Neural crest cell (in vitro differentiated cells): ENCODE measurements around the gene PROK1. TPM values are rescaled to one million over a fixed set of nuclear protein-coding genes. Genes with fewer than 3 reads are reported as not detected.

Source experiments
- DNase-seq: peaks from one replicate; pipeline ENCODE4 v3.0.0; 2021; ENCODE audit warnings: low read depth, mixed read lengths, low spot score
- H3K27ac Mint-ChIP-seq: one replicate; pipeline ENCODE4 v1.8.0; 2021; ENCODE audit warnings: mild to moderate bottlenecking, mixed read lengths; ENCODE audit not compliant: unreplicated experiment
- H3K27me3 Mint-ChIP-seq: 2 replicates; pipeline ENCODE4 v1.8.0; 2021; ENCODE audit warnings: low read depth, mild to moderate bottlenecking, mixed read lengths
- H3K36me3 Mint-ChIP-seq: 2 replicates; pipeline ENCODE4 v1.8.0; 2021; ENCODE audit warnings: low read depth, mild to moderate bottlenecking, mixed read lengths
- H3K4me1 Mint-ChIP-seq: 2 replicates; pipeline ENCODE4 v1.8.0; 2021; ENCODE audit warnings: mixed read lengths
- H3K4me3 Mint-ChIP-seq: one replicate; pipeline ENCODE4 v1.8.0; 2021; ENCODE audit warnings: mild to moderate bottlenecking, mixed read lengths
- H3K9me3 Mint-ChIP-seq: 2 replicates; pipeline ENCODE4 v1.8.0; 2021; ENCODE audit warnings: mixed read lengths
- CTCF ChIP-seq: fragments of 200-600 bp; sonication (generic); conservative IDR thresholded peaks from 2 replicates; pipeline ENCODE4 v1.5.0; 2021; ENCODE audit warnings: antibody characterized with exemption, mild to moderate bottlenecking
- total RNA-seq: library from RNA; stranded (reverse); gene quantifications from 2 replicates; pipeline ENCODE4 v1.2.1, GENCODE V29; 2021

Gene PROK1
- total RNA-seq, 1 donor from 2014 or later, result not detected

- Mint-ChIP-seq H3K36me3 (no peaks in the 10 kb centered on the region), H3K4me3 (no peak overlapping the region), H3K9me3 (no peaks in the 10 kb centered on the region), H3K27ac (no peak overlapping the region), H3K4me1 (no peaks in the 10 kb centered on the region), H3K27me3 (peaks cover 4% of the 10 kb centered on the region)
- no peak for TF ChIP-seq CTCF
- DNase-seq, result no peak
These were observed 29.8 kb upstream of the PROK1 start for GRCh38 chr1:110420874-110421793.

- Mint-ChIP-seq H3K9me3 (no peaks in the 10 kb centered on the region), H3K4me1 (no peaks in the 10 kb centered on the region), H3K27ac (no peak overlapping the region), H3K36me3 (no peaks in the 10 kb centered on the region), H3K27me3 (peaks cover 7% of the 10 kb centered on the region), H3K4me3 (no peak overlapping the region)
- no peak for TF ChIP-seq CTCF
- DNase-seq, result no peak
These were observed 26.0 kb upstream of the PROK1 start for GRCh38 chr1:110424699-110425611.

GRCh38 chr1:110425612-110426152 lies 25.3 kb upstream of the PROK1 start:
- no peak for TF ChIP-seq CTCF
- no peak overlapping the region for H3K27ac Mint-ChIP-seq
- DNase-seq, result no peak
- no peaks in the 10 kb centered on the region for H3K9me3 Mint-ChIP-seq
- H3K4me1 Mint-ChIP-seq, result no peaks in the 10 kb centered on the region
- no peaks in the 10 kb centered on the region for H3K36me3 Mint-ChIP-seq
- peaks cover 13% of the 10 kb centered on the region for H3K27me3 Mint-ChIP-seq
- H3K4me3 Mint-ChIP-seq, result no peak overlapping the region

- TF ChIP-seq CTCF, result no peak
- Mint-ChIP-seq H3K27me3 (peaks cover 24% of the 10 kb centered on the region), H3K9me3 (no peaks in the 10 kb centered on the region), H3K36me3 (no peaks in the 10 kb centered on the region), H3K27ac (no peak overlapping the region), H3K4me1 (no peaks in the 10 kb centered on the region), H3K4me3 (no peak overlapping the region)
- DNase-seq, result no peak
These were observed 24.1 kb upstream of the PROK1 start for GRCh38 chr1:110426854-110427253.

- no peak for TF ChIP-seq CTCF
- Mint-ChIP-seq H3K36me3 (no peaks in the 10 kb centered on the region), H3K4me1 (peaks cover 5% of the 10 kb centered on the region), H3K9me3 (no peaks in the 10 kb centered on the region), H3K27ac (no peak overlapping the region), H3K4me3 (no peak overlapping the region), H3K27me3 (peaks cover 21% of the 10 kb centered on the region)
- DNase-seq, result no peak
These were observed 22.0 kb upstream of the PROK1 start for GRCh38 chr1:110428946-110429345.
